Calu3 (cell line): ENCODE results near the gene ME1. TPM values are rescaled to one million over a fixed set of nuclear protein-coding genes. Genes with fewer than 3 reads are reported as not detected.
"Not testable (repeated sequence)": the region's sequence is repeated elsewhere in the genome, so short reads cannot be mapped to it uniquely, and the experiment has no call there.

ENCODE experiments used
- BruUV-seq: library from RNA; stranded (reverse); fragments of 400-500 nt; replicated peaks from 2 replicates; lab custom pipeline; 2021; lab: Mats Ljungman, UMichigan
- CTCF ChIA-PET: fragments of 300-600 bp; sonication (Branson Sonifier 250); formaldehyde crosslinking; loops from one replicate; lab custom pipeline; 2022; ENCODE audit warnings: antibody characterized with exemption; lab: Charles Lee
- DNase-seq: peaks from one replicate; pipeline ENCODE4 v3.0.0; 2022
- H3K27ac Mint-ChIP-seq: one replicate; pipeline ENCODE4 v1.8.0; 2022; ENCODE audit warnings: mixed read lengths; ENCODE audit not compliant: unreplicated experiment
- H3K27me3 Mint-ChIP-seq: one replicate; pipeline ENCODE4 v1.8.0; 2022; ENCODE audit warnings: mixed read lengths; ENCODE audit not compliant: unreplicated experiment
- H3K36me3 Mint-ChIP-seq: one replicate; pipeline ENCODE4 v1.8.0; 2022; ENCODE audit warnings: mild to moderate bottlenecking, moderate library complexity, mixed read lengths; ENCODE audit not compliant: insufficient read depth, unreplicated experiment
- H3K4me1 Mint-ChIP-seq: one replicate; pipeline ENCODE4 v1.8.0; 2022; ENCODE audit warnings: mild to moderate bottlenecking, low read depth, mixed read lengths; ENCODE audit not compliant: unreplicated experiment
- H3K4me3 Mint-ChIP-seq: one replicate; pipeline ENCODE4 v1.8.0; 2022; ENCODE audit warnings: mild to moderate bottlenecking, low read depth, moderate library complexity, mixed read lengths; ENCODE audit not compliant: unreplicated experiment
- H3K9me3 Mint-ChIP-seq: one replicate; pipeline ENCODE4 v1.8.0; 2022; ENCODE audit warnings: low read depth, mixed read lengths; ENCODE audit not compliant: unreplicated experiment
- CTCF ChIP-seq: fragments of 200-600 bp; IDR thresholded peaks from one replicate; pipeline ENCODE4 v1.8.0; 2022; ENCODE audit warnings: antibody characterized with exemption; ENCODE audit not compliant: unreplicated experiment
- intact Hi-C: fragments of 100-400 bp; cut with micrococcal nuclease; formaldehyde crosslinking; loops from one replicate; pipeline ENCODE4 v1.10.0; 2022; ENCODE audit not compliant: unreplicated experiment
- total RNA-seq: library from RNA; stranded (reverse); gene quantifications from 2 replicates; pipeline ENCODE4 v1.2.3, GENCODE V29; 2022

The ME1 gene
- total RNA-seq, 1 experiment from 2014 or later: 14.5 TPM

- H3K27me3 Mint-ChIP-seq: no peaks in the 10 kb centered on the region
- no TSS peak for BruUV-seq
- TF ChIP-seq CTCF: no peak
- H3K4me3 Mint-ChIP-seq: no peak overlapping the region
- no peaks in the 10 kb centered on the region for H3K4me1 Mint-ChIP-seq
- DNase-seq: no peak
- no peaks in the 10 kb centered on the region for H3K36me3 Mint-ChIP-seq
- H3K9me3 Mint-ChIP-seq: no peaks in the 10 kb centered on the region
- no peak overlapping the region for H3K27ac Mint-ChIP-seq
- CTCF ChIA-PET: no interaction called here
- intact Hi-C loops: no loop called here
These were observed 87.7 kb downstream of the ME1 start for GRCh38 chr6:83343121-83343520.

GRCh38 chr6:83341765-83342164, 89.1 kb downstream of the ME1 start:
- no peak for TF ChIP-seq CTCF
- H3K9me3 Mint-ChIP-seq: no peaks in the 10 kb centered on the region
- DNase-seq: no peak
- intact Hi-C loops: no loop called here
- no peaks in the 10 kb centered on the region for H3K27me3 Mint-ChIP-seq
- H3K4me1 Mint-ChIP-seq: no peaks in the 10 kb centered on the region
- CTCF ChIA-PET: no interaction called here
- no peaks in the 10 kb centered on the region for H3K36me3 Mint-ChIP-seq
- no peak overlapping the region for H3K4me3 Mint-ChIP-seq
- no TSS peak for BruUV-seq
- no peak overlapping the region for H3K27ac Mint-ChIP-seq

DNA sequence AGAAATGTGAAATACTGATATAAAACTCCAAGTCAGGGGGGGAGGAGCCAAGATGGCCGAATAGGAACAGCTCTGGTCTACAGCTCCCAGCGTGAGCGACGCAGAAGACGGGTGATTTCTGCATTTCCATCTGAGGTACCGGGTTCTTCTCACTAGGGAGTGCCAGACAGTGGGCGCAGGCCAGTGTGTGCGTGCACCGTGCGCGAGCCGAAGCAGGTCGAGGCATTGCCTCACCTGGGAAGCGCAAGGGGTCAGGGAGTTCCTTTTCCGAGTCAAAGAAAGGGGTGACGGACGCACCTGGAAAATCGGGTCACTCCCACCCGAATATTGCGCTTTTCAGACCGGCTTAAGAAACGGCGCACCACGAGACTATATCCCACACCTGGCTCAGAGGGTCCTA, 96.9 kb downstream of the ME1 start:
- intact Hi-C loops, DNase-seq, CTCF ChIA-PET, H3K9me3 Mint-ChIP-seq, H3K4me3 Mint-ChIP-seq, H3K4me1 Mint-ChIP-seq, BruUV-seq, H3K27ac Mint-ChIP-seq, H3K27me3 Mint-ChIP-seq, H3K36me3 Mint-ChIP-seq: not testable (repeated sequence)

DNA sequence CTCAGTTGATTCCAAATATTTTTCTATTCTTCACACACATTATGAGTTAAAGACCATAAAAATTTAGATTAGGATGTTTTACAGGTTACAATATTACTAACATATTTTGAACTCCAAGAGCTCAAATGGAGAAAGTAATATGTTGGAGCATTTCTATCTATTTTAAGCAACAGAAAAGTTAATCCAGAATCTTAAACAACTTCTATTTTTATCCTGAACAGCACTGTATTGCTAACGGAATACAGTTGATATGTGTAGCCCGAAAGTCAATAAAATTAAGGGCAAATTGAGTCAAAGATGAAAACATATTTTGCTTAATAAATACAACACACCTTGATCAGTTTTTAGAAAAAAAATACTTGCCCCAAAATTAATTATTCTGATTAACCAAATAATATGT, 97.4 kb downstream of the ME1 start:
- H3K9me3 Mint-ChIP-seq: no peaks in the 10 kb centered on the region
- no peak overlapping the region for H3K27ac Mint-ChIP-seq
- H3K36me3 Mint-ChIP-seq: no peaks in the 10 kb centered on the region
- no TSS peak for BruUV-seq
- CTCF ChIA-PET: no interaction called here
- H3K4me3 Mint-ChIP-seq: no peak overlapping the region
- no peaks in the 10 kb centered on the region for H3K4me1 Mint-ChIP-seq
- no peak for DNase-seq
- H3K27me3 Mint-ChIP-seq: no peaks in the 10 kb centered on the region
- intact Hi-C loops: no loop called here
- TF ChIP-seq CTCF: no peak

- Mint-ChIP-seq H3K4me3 (no peak overlapping the region), H3K4me1 (no peaks in the 10 kb centered on the region), H3K36me3 (no peaks in the 10 kb centered on the region), H3K27ac (no peak overlapping the region), H3K9me3 (no peaks in the 10 kb centered on the region), H3K27me3 (no peaks in the 10 kb centered on the region)
- CTCF ChIA-PET: no interaction called here
- DNase-seq: no peak
- BruUV-seq: no TSS peak
- intact Hi-C loops: no loop called here
- no peak for TF ChIP-seq CTCF
These were observed 116.2 kb downstream of the ME1 start for GRCh38 chr6:83314693-83315092.
